Caco-2 (cell line): ENCODE data around the gene MRPL24. TPM values are rescaled to one million over a fixed set of nuclear protein-coding genes. Genes with fewer than 3 reads are reported as not detected.

Source experiments
- BruUV-seq: library from RNA; stranded (reverse); fragments of 400-500 nt; replicated peaks from 2 replicates; lab custom pipeline; 2021; lab: Mats Ljungman, UMichigan
- CTCF ChIA-PET: fragments of 300-600 bp; sonication (Branson Sonifier 250); formaldehyde crosslinking; loops from one replicate; lab custom pipeline; 2022; ENCODE audit warnings: antibody characterized with exemption; lab: Charles Lee
- POLR2A ChIA-PET: fragments of 300-600 bp; sonication (Branson Sonifier 250); formaldehyde crosslinking; loops from one replicate; lab custom pipeline; 2022; ENCODE audit warnings: antibody characterized with exemption; lab: Charles Lee
- DNase-seq, 2 experiments: peaks; one replicate each; pipeline versions ENCODE4 v3.0.0 to v3.0.0-alpha.2; 2020 to 2022
- H3K27me3 ChIP-seq: replicated peaks from 2 replicates; pipeline ENCODE4 v1.6.0; 2011; ENCODE audit warnings: low read length; ENCODE audit not compliant: control insufficient read depth, insufficient read depth
- H3K36me3 ChIP-seq: 2 replicates; pipeline ENCODE4 v1.5.1; 2011; ENCODE audit warnings: low read length; ENCODE audit not compliant: control insufficient read depth, insufficient read depth
- H3K4me1 ChIP-seq: fragments of 250-450 bp; sonication (Bioruptor Pico); 2 replicates; pipeline ENCODE4 v1.5.1; 2020; ENCODE audit warnings: mild to moderate bottlenecking
- H3K4me3 ChIP-seq: 2 replicates; pipeline ENCODE4 v1.5.1; 2011; ENCODE audit warnings: low read depth, mild to moderate bottlenecking, control low read depth, low read length
- H3K9me3 ChIP-seq: fragments of 250-450 bp; sonication (Bioruptor Pico); 2 replicates; pipeline ENCODE4 v1.5.1; 2020; ENCODE audit warnings: mild to moderate bottlenecking, moderate library complexity
- H3K27ac Mint-ChIP-seq: one replicate; pipeline ENCODE4 v1.8.0; 2022; ENCODE audit warnings: mixed read lengths; ENCODE audit not compliant: unreplicated experiment
- H3K27me3 Mint-ChIP-seq: one replicate; pipeline ENCODE4 v1.8.0; 2022; ENCODE audit warnings: mixed read lengths; ENCODE audit not compliant: insufficient read depth, unreplicated experiment
- H3K36me3 Mint-ChIP-seq: one replicate; pipeline ENCODE4 v1.8.0; 2022; ENCODE audit warnings: mild to moderate bottlenecking, mixed read lengths; ENCODE audit not compliant: insufficient read depth, unreplicated experiment
- H3K4me1 Mint-ChIP-seq: one replicate; pipeline ENCODE4 v1.8.0; 2022; ENCODE audit warnings: low read depth, mixed read lengths; ENCODE audit not compliant: unreplicated experiment
- H3K4me3 Mint-ChIP-seq: one replicate; pipeline ENCODE4 v1.8.0; 2022; ENCODE audit warnings: mild to moderate bottlenecking, moderate library complexity, mixed read lengths; ENCODE audit not compliant: unreplicated experiment
- H3K9me3 Mint-ChIP-seq: one replicate; pipeline ENCODE4 v1.8.0; 2022; ENCODE audit warnings: mixed read lengths; ENCODE audit not compliant: unreplicated experiment
- intact Hi-C: fragments of 100-400 bp; cut with micrococcal nuclease; formaldehyde crosslinking; loops from one replicate; pipeline ENCODE4 v1.10.0; 2022; ENCODE audit not compliant: unreplicated experiment
- total RNA-seq: library from RNA; stranded (reverse); gene quantifications from 2 replicates; pipeline ENCODE4 v1.2.3, GENCODE V29; 2022
- TF ChIP-seq, protein P1 (sequence below), 2 experiments: fragments of 200-600 bp in 1 of 2; IDR thresholded peaks; 1 replicate in 1 of 2; 2 replicates in 1 of 2; pipeline versions ENCODE4 v1.5.1 to v1.8.0; 2011 to 2022; ENCODE audit warnings: antibody characterized with exemption in 1 of 2, control low read depth in 1 of 2, inconsistent platforms in 1 of 2, low read depth in 1 of 2, low read length in 1 of 2, mild to moderate bottlenecking in 1 of 2, moderate library complexity in 1 of 2; ENCODE audit not compliant: insufficient read depth in 1 of 2, severe bottlenecking in 1 of 2, unreplicated experiment in 1 of 2

The MRPL24 gene
- total RNA-seq, 1 experiment from 2014 or later = 52.6 TPM

- peak overlapping the region; percentile 100 for H3K27ac Mint-ChIP-seq
- H3K36me3 Mint-ChIP-seq = peaks cover 34% of the 10 kb centered on the region
- peak overlapping the region; percentile 79 for H3K4me3 Mint-ChIP-seq
- Histone ChIP-seq H3K9me3 (no peaks in the 10 kb centered on the region), H3K4me3 (peak overlapping the region; percentile 55), H3K27me3 (no peaks in the 10 kb centered on the region), H3K4me1 (peaks cover 40% of the 10 kb centered on the region), H3K36me3 (peaks cover 3% of the 10 kb centered on the region)
- no peaks in the 10 kb centered on the region for H3K27me3 Mint-ChIP-seq
- no TSS peak for BruUV-seq
- peaks cover 25% of the 10 kb centered on the region for H3K4me1 Mint-ChIP-seq
- ChIA-PET CTCF (interaction anchor here (0.6 to 2.5 kb wide), 7 partner anchors 9 to 63 kb away, joined by 3 to 24 read pairs (median 4); partner anchors contain the start of genes ISG20L2, METTL25B and MRPL24), POLR2A (interaction anchor here (0.6 to 3.3 kb wide), 8 partner anchors 10 to 438 kb away, joined by 3 to 74 read pairs (median 4); partner anchors contain the start of genes ISG20L2, METTL25B, MRPL24 and PRCC)
- intact Hi-C loops = loop anchor here (1.0 kb wide), 2 partner anchors 16 to 23 kb away; partner anchors contain the start of genes ISG20L2, METTL25B and PRCC
- TF ChIP-seq, protein P1, sequence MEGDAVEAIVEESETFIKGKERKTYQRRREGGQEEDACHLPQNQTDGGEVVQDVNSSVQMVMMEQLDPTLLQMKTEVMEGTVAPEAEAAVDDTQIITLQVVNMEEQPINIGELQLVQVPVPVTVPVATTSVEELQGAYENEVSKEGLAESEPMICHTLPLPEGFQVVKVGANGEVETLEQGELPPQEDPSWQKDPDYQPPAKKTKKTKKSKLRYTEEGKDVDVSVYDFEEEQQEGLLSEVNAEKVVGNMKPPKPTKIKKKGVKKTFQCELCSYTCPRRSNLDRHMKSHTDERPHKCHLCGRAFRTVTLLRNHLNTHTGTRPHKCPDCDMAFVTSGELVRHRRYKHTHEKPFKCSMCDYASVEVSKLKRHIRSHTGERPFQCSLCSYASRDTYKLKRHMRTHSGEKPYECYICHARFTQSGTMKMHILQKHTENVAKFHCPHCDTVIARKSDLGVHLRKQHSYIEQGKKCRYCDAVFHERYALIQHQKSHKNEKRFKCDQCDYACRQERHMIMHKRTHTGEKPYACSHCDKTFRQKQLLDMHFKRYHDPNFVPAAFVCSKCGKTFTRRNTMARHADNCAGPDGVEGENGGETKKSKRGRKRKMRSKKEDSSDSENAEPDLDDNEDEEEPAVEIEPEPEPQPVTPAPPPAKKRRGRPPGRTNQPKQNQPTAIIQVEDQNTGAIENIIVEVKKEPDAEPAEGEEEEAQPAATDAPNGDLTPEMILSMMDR (IDR thresholded peaks at IDR 0.05; ENCODE audit: insufficient read depth in 1 of 2, low read depth in 1 of 2, low read length in 1 of 2, severe bottlenecking in 1 of 2, unreplicated experiment in 1 of 2) = no peak
- no peaks in the 10 kb centered on the region for H3K9me3 Mint-ChIP-seq
- DNase-seq = peak in 1 of 2 experiments; percentile 77
Measured at GRCh38 chr1:156750711-156751450, 10.0 kb upstream of the MRPL24 start.

DNA sequence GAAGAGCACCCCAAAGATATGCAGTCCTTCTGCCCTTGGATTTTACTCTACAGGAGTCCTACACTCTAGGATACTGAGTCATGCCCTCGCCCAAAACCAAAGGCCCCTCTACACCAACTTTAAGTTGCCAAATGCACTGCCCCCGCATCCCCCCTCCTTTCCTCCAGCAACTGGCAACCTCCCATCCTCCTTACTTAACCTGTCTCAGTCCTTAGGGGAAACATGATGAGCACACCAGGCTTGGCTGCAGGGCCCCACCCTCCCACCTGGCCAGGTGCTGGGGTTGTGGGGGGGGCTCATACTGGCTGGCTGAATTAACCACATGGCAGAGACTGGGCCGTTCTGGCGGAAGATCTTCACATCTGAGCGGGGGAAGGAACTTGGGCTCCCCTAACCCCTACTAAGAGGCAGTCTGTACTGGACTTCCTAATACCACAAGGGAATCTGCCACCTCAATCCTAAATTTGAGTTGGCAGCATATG lies 9.3 kb upstream of the MRPL24 start:
- Mint-ChIP-seq H3K9me3 (no peaks in the 10 kb centered on the region), H3K4me1 (peaks cover 29% of the 10 kb centered on the region), H3K4me3 (peak overlapping the region; percentile 79), H3K27ac (peak overlapping the region; percentile 100), H3K27me3 (no peaks in the 10 kb centered on the region), H3K36me3 (peaks cover 40% of the 10 kb centered on the region)
- Histone ChIP-seq H3K4me1 (peaks cover 44% of the 10 kb centered on the region), H3K36me3 (peaks cover 7% of the 10 kb centered on the region), H3K9me3 (no peaks in the 10 kb centered on the region), H3K4me3 (peak overlapping the region; percentile 55), H3K27me3 (no peaks in the 10 kb centered on the region)
- intact Hi-C loops = no loop called here
- TF ChIP-seq, protein P1 (IDR thresholded peaks at IDR 0.05; ENCODE audit: insufficient read depth in 1 of 2, low read depth in 1 of 2, low read length in 1 of 2, severe bottlenecking in 1 of 2, unreplicated experiment in 1 of 2) = no peak
- ChIA-PET POLR2A (interaction anchor here (0.5 to 3.3 kb wide), 4 partner anchors 9 to 23 kb away, joined by 6 to 74 read pairs (median 20); partner anchors contain the start of genes ISG20L2, METTL25B and MRPL24), CTCF (interaction anchor here (0.7 to 1.3 kb wide), 2 partner anchors 22 to 24 kb away, joined by 4 read pairs; partner anchors contain the start of genes ISG20L2 and METTL25B)
- no TSS peak for BruUV-seq
- peak in 1 of 2 experiments; percentile 46 for DNase-seq

GRCh38 chr1:156749419-156750118 lies 8.7 kb upstream of the MRPL24 start:
- no peak for DNase-seq
- ChIA-PET CTCF (interaction anchor here (0.7 kb wide), 1 partner anchor 24 kb away, joined by 4 read pairs; no protein-coding TSS in a partner anchor), POLR2A (interaction anchor here (0.5 to 1.0 kb wide), 2 partner anchors 9 to 14 kb away, joined by 6 to 7 read pairs; partner anchors contain the start of gene MRPL24)
- peaks cover 29% of the 10 kb centered on the region for H3K4me1 Mint-ChIP-seq
- no peaks in the 10 kb centered on the region for H3K9me3 ChIP-seq
- TF ChIP-seq, protein P1 (IDR thresholded peaks at IDR 0.05; ENCODE audit: insufficient read depth in 1 of 2, low read depth in 1 of 2, low read length in 1 of 2, severe bottlenecking in 1 of 2, unreplicated experiment in 1 of 2) = no peak
- H3K27ac Mint-ChIP-seq = peak overlapping the region; percentile 100
- H3K36me3 Mint-ChIP-seq = peaks cover 47% of the 10 kb centered on the region
- no peaks in the 10 kb centered on the region for H3K9me3 Mint-ChIP-seq
- BruUV-seq = no TSS peak
- peak overlapping the region; percentile 79 for H3K4me3 Mint-ChIP-seq
- no peaks in the 10 kb centered on the region for H3K27me3 ChIP-seq
- peak overlapping the region; percentile 55 for H3K4me3 ChIP-seq
- peaks cover 44% of the 10 kb centered on the region for H3K4me1 ChIP-seq
- no peaks in the 10 kb centered on the region for H3K27me3 Mint-ChIP-seq
- intact Hi-C loops = no loop called here
- peaks cover 10% of the 10 kb centered on the region for H3K36me3 ChIP-seq
